Measurements from ENCODE around the gene BRD4.

GRCh38 chr19:15287496-15287895 is 44.8 kb downstream of the BRD4 start:
- TF ChIP-seq CTCF (IDR thresholded peaks at IDR 0.05): no peak
- TF ChIP-seq EP300 (IDR thresholded peaks at IDR 0.05; ENCODE audit: low read depth): no peak
